Stimulated activated CD8-positive, alpha-beta memory T cell treated with anti-CD3 and anti-CD28 coated beads, Interleukin-2, amount 100 ng/mL, for 48 hours (primary cell): Measurements from ENCODE around the gene CARTPT.

Experiments
- DNase-seq, 2 donors: peaks; one replicate each; pipeline ENCODE4 v3.0.0-alpha.2; 2020; ENCODE audit warnings: low read depth in 2 of 2

The CARTPT gene

DNA sequence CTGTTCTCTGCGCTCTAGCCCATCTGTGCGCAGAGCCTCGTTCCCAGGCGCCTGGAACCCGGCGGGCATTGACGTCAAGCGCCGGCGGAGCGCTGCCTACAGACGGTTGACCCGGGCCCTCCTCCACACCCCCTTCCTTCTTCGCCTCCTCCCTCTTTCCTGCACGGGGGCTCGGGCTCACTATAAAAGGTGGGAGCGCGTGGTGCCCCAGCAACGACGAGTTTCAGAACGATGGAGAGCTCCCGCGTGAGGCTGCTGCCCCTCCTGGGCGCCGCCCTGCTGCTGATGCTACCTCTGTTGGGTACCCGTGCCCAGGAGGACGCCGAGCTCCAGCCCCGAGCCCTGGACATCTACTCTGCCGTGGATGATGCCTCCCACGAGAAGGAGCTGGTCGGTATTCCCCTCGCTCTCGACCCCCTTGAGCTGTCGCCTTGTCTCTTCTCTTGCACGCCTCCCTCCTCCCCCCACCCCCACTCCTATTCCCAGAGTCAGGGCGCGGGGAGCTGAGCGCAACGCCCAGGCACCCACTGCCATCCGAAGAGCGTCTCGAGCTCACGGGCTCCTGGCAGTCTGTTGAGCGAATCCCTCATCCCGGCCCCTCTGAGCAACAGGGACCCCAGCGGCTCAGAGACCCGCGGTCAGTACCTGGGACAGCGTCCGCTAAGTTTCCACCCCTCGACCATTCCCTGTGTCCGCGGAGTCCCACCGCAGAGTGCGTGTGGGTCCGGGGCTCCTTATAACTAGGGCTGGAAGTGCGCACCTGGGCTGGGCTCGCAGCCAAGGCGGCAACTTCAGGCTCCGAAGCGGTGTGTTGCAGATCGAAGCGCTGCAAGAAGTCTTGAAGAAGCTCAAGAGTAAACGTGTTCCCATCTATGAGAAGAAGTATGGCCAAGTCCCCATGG is at the start of gene CARTPT:
CARTPT (plus strand) TSS at position 213 of the 902 bp plus-strand sequence; CDS start at position 232, 19 bp downstream.
- no peak for DNase-seq

DNA sequence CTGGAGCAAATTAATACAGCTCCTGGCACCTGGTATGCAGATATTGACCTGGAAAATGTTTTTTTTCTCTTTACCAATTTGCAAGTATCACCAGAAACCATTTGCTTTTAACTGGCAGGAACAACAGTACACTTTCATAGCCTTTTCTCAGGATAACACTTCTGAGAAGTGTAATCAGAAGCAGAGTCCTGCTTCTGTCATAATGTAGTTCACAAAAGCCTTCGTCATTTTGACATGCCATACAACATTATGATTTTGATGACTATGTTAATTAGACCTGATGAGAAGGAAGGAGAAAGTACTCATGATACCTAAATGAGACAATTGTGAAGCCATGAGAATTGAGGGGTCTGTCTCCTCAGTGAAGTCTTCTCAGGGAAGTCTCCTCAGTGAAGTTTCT is 41.1 kb upstream of the CARTPT start:
- DNase-seq, result no peak

- no peak for DNase-seq
These were observed 39.4 kb upstream of the CARTPT start for GRCh38 chr5:71679714-71680113.

DNA sequence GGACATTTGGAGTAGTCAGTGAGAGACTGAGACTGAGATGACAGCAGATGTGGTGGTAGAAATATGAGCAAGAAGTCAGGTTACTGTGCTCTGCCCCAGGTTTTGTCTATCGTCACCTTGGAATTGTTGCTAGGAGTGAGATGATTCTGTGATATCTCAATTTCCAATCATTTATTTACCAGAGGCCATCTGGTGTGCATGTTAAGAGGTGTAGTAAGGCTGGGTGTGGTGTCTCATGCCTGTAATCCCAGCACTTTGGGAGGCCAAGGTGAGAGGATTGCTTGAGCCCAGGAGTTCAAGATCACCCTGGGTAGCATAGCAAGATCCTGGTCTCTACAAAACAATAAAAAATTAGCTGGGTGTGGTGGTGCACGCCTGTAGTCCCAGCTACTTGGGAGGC is 38.6 kb upstream of the CARTPT start:
- no peak for DNase-seq

DNA sequence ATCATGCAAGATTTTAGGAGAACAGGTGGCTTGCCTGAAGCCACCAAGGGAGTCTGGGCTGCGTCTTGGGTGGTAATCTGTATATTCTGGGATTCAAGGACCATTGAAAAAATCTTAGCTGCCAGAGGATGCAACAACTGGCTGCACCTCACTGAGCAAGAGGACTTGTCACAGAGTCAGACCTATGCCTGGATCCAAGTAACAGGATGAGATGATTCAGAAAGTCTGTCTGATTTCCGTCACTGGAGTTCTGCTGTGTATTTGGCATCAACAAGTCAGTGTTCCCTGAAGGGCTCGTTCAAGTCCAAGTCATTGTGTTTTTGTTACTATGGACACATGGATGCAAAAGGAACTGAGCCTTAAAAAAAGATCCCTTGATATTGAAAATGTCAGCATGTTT is 37.8 kb upstream of the CARTPT start:
- DNase-seq, result no peak

- no peak for DNase-seq
These were observed 34.8 kb upstream of the CARTPT start for GRCh38 chr5:71684309-71684708.

DNA sequence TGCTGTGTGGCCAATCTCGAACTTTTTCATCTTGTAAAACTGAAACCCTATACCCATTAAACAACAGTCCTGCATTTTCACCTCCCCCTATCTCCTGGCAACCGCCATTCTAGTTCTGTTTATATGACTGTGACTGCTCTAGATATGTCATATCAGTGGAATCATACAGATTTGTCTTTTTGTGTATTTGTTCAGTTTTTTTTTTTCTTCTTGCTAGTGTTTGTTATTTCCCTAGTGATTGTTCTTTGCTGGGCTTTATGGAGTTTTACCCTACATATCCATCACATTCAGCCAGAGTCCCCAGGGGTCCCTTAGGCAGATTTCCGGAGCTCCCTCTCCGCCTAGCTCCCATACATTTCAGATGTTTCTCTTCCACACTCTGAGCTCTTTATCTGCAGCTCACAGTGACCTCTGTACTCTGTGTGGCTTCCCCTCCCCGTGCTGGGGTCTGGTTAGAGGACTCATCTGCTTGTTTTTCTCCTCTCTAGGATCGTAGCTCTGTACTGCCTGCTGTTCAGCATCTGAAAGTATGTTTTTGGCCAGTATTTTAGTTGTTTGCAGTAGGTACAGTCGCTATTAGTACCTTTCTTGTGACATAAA is 25.1 kb upstream of the CARTPT start:
- no peak for DNase-seq

GRCh38 chr5:71695071-71695470 is 24.0 kb upstream of the CARTPT start:
- DNase-seq, result no peak

DNA sequence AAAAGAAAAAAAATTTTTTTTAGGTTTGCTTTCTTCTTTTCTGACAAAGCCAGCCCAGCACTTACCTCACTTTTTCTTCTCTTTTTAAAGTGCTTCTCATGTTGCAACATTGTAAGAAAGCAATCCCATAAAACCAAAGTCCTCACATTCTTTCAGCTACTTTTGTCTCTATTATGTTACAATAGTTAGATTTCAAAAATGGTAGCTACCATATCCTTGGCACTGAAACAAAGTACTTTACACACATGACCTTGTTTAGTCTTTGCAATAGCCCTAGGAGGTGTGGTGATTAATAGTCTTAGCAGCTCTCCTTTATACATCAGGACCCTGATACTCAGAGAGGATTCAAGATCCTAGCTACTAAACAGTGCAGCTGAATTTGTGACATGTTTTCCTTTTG is 23.5 kb upstream of the CARTPT start:
- no peak for DNase-seq

- DNase-seq, result no peak
These were observed 21.1 kb upstream of the CARTPT start for GRCh38 chr5:71697967-71698366.

- no peak for DNase-seq
These were observed 19.8 kb upstream of the CARTPT start for GRCh38 chr5:71699233-71699632.

DNA sequence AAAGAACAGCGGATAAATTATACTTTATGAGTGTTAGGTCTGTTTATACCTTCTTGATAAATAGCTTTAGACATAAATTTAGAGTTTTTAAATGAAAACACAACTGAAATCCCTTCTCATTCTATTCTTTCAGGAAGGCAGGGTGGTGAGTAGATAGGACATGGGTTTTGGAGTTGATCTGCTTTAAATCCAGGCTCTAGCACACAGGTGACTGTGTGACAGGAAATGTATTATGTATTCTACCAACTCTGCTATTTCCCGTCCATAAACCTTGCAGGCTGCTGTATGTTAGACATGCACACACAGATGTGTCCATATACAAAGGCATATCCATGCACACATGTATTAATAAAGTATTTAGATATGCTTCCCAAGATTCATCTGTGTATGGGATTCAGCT is 19.3 kb upstream of the CARTPT start:
- no peak for DNase-seq

DNA sequence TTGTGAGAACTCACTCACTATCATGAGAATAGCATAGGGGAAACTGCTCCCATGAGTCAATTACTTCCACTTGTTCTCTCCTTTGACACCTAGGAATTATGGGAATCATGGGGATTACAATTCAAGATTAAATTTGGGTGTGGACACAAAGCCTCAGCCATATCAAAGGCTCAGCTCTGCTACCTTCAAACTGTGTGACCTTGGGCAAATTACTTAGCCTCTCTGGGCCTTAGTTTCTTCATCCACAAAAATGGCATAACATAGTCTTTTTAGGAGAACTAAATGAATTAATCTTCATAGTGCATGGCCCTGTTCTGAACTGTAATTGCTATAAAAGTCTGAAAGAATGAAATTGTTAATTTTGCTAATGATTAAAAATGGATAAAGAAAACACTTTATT is 18.3 kb upstream of the CARTPT start:
- DNase-seq, result no peak

- DNase-seq, result no peak
These were observed 17.7 kb upstream of the CARTPT start for GRCh38 chr5:71701407-71701806.

- DNase-seq, result no peak
These were observed 15.1 kb upstream of the CARTPT start for GRCh38 chr5:71703941-71704340.

- no peak for DNase-seq
These were observed 13.7 kb upstream of the CARTPT start for GRCh38 chr5:71705421-71705820.

DNA sequence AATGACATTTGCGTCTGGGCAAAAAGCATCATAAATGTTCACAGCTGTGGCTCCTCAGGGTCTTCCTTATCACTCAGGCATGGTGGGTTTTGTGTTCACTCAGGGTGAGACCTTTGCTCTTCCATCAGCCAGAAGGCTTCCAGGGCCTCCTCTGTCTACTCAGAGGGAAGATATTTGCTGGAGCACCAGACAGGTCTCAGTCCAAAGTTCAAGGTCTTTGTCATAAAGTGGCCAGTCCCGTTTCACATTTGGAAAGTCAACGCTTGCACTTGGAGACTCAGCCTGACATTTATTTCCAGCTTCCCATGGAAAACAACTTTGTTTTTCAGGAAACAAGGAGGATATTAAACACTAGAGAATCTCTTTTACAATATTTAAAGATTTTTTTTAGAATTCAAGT is 12.2 kb upstream of the CARTPT start:
- no peak for DNase-seq

GRCh38 chr5:71711610-71712009 is 7.5 kb upstream of the CARTPT start:
- DNase-seq, result no peak

DNA sequence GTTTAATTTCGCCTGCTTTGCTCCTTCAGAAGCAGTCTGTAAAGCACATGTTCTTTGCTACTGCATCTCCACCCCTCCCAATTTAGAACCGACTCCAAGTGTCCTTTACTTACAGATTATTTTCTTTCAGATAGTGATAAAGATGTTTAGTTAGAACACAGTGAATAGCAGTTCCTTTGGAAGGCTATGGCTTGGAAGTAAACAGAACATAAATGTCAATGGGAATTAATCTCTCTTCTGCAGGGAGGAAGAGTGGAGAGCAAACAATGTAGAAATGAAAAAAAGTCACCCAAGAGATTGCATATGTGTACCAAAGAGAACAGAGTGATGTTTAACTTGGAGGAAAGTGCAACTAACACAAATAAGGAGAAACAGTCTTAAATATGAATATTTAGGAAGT is 4.2 kb upstream of the CARTPT start:
- no peak for DNase-seq

GRCh38 chr5:71727978-71728377 is 8.9 kb downstream of the CARTPT start:
- DNase-seq, result no peak

GRCh38 chr5:71731015-71731414 is 11.9 kb downstream of the CARTPT start:
- no peak for DNase-seq

GRCh38 chr5:71732011-71732410 is 12.9 kb downstream of the CARTPT start:
- DNase-seq, result no peak

GRCh38 chr5:71734141-71734540 is 15.1 kb downstream of the CARTPT start:
- DNase-seq, result no peak
